SU-DHL-6 (cell line): ENCODE data around the gene SPTBN1.

Source experiments
- H2AFZ ChIP-seq: fragments of 200-600 bp; sonication (generic); 2 replicates; pipeline ENCODE4 v1.6.1; 2014; ENCODE audit warnings: low read depth, mild to moderate bottlenecking, moderate library complexity, mixed read lengths, antibody characterized with exemption, low read length; ENCODE audit not compliant: severe bottlenecking
- H3F3A ChIP-seq: fragments of 200-600 bp; shearing (Covaris generic); 2 replicates; pipeline ENCODE4 v1.6.0; 2016; ENCODE audit warnings: antibody characterized with exemption, mild to moderate bottlenecking; ENCODE audit not compliant: insufficient read depth
- H3K27ac ChIP-seq: fragments of 200-600 bp; sonication (generic); 2 replicates; pipeline ENCODE4 v1.5.1; 2016; ENCODE audit warnings: low read depth, mild to moderate bottlenecking, low read length, moderate library complexity, mixed read lengths
- H3K27me3 ChIP-seq: fragments of 200-600 bp; sonication (generic), shearing (Covaris generic); 2 replicates; pipeline ENCODE4 v1.6.0; 2014; ENCODE audit warnings: mild to moderate bottlenecking, low read length
- H3K36me3 ChIP-seq: fragments of 200-600 bp; sonication (generic); 2 replicates; pipeline ENCODE4 v1.6.1; 2014; ENCODE audit warnings: mild to moderate bottlenecking, low read length, mixed read lengths
- H3K4me2 ChIP-seq: fragments of 300-600, 200-600 bp; shearing (Covaris generic), sonication (generic); 2 replicates; pipeline ENCODE4 v1.6.0; 2014; ENCODE audit warnings: low read length, low read depth, mild to moderate bottlenecking; ENCODE audit not compliant: poor library complexity, severe bottlenecking
- H3K4me3 ChIP-seq: fragments of 200-600 bp; sonication (generic); 2 replicates; pipeline ENCODE4 v1.5.1; 2014; ENCODE audit warnings: antibody characterized with exemption, low read length, mild to moderate bottlenecking, mixed read lengths; ENCODE audit not compliant: insufficient read depth, poor library complexity, severe bottlenecking
- H3K79me2 ChIP-seq: fragments of 200-600 bp; sonication (generic); 2 replicates; pipeline ENCODE4 v1.6.1; 2014; ENCODE audit warnings: mild to moderate bottlenecking, low read length, moderate library complexity; ENCODE audit not compliant: insufficient read depth
- H3K9ac ChIP-seq: fragments of 200-600 bp; sonication (generic); 2 replicates; pipeline ENCODE4 v1.7.0; 2014; ENCODE audit warnings: mild to moderate bottlenecking, low read length
- H3K9me2 ChIP-seq: fragments of 200-600 bp; sonication (generic); replicated peaks from 2 replicates; pipeline ENCODE4 v1.6.1; 2014; ENCODE audit warnings: low read length; ENCODE audit not compliant: insufficient read depth
- H3K9me3 ChIP-seq: fragments of 200-600 bp; sonication (generic); 2 replicates; pipeline ENCODE4 v1.6.1; 2014; ENCODE audit warnings: low read length, mixed read lengths; ENCODE audit not compliant: insufficient read depth
- H4K20me1 ChIP-seq: fragments of 200-600 bp; sonication (generic); 2 replicates; pipeline ENCODE4 v1.6.1; 2014; ENCODE audit warnings: low read depth, mild to moderate bottlenecking, antibody characterized with exemption, low read length, moderate library complexity, mixed read lengths
- CTCF ChIP-seq: fragments of 200-600 bp; sonication (generic); IDR thresholded peaks from one replicate; pipeline ENCODE4 v1.5.1; 2017; ENCODE audit warnings: antibody characterized with exemption, mild to moderate bottlenecking, low read length, moderate library complexity; ENCODE audit not compliant: insufficient read depth, poor library complexity, severe bottlenecking
- EZH2phosphoT487 ChIP-seq: fragments of 200-600 bp; sonication (generic), shearing (Covaris generic); conservative IDR thresholded peaks from 2 replicates; pipeline ENCODE4 v1.6.1; 2018; ENCODE audit warnings: mild to moderate bottlenecking, antibody characterized with exemption, low read length, moderate library complexity, mixed read lengths

SPTBN1 gene

GRCh38 chr2:54524226-54524991 lies 68.3 kb downstream of the SPTBN1 start:
- Histone ChIP-seq H3F3A (no peaks in the 10 kb centered on the region), H3K79me2 (0 out of 2 replicates have a peak, but pooled peaks cover 7% of the 10 kb centered on the region), H3K4me3 (no peak overlapping the region), H3K9me2 (no peaks in the 10 kb centered on the region), H3K9ac (no peak overlapping the region), H2AFZ (no peak overlapping the region), H3K4me2 (no peak overlapping the region), H4K20me1 (no peaks in the 10 kb centered on the region), H3K9me3 (no peaks in the 10 kb centered on the region), H3K36me3 (no peaks in the 10 kb centered on the region; the same call in 1 of the 2 replicates), H3K27me3 (no peaks in the 10 kb centered on the region), H3K27ac (no peak overlapping the region)
- TF ChIP-seq CTCF (no peak), EZH2phosphoT487 (no peak)

GRCh38 chr2:54525321-54525720 lies 69.2 kb downstream of the SPTBN1 start:
- H3F3A ChIP-seq: no peaks in the 10 kb centered on the region
- H3K36me3 ChIP-seq: no peaks in the 10 kb centered on the region; the same call in 1 of the 2 replicates
- H2AFZ ChIP-seq: no peak overlapping the region
- no peak overlapping the region for H3K9ac ChIP-seq
- no peaks in the 10 kb centered on the region for H4K20me1 ChIP-seq
- TF ChIP-seq EZH2phosphoT487 (no peak), CTCF (no peak)
- H3K27me3 ChIP-seq: no peaks in the 10 kb centered on the region
- H3K9me2 ChIP-seq: no peaks in the 10 kb centered on the region
- 0 out of 2 replicates have a peak, but pooled peaks cover 7% of the 10 kb centered on the region for H3K79me2 ChIP-seq
- no peaks in the 10 kb centered on the region for H3K9me3 ChIP-seq
- H3K4me2 ChIP-seq: no peak overlapping the region
- no peak overlapping the region for H3K4me3 ChIP-seq
- no peak overlapping the region for H3K27ac ChIP-seq

- Histone ChIP-seq H3K79me2 (0 out of 2 replicates have a peak, but pooled peaks cover 7% of the 10 kb centered on the region), H2AFZ (no peak overlapping the region), H4K20me1 (no peaks in the 10 kb centered on the region), H3K4me3 (no peak overlapping the region), H3K27ac (no peak overlapping the region), H3K9me2 (no peaks in the 10 kb centered on the region), H3F3A (no peaks in the 10 kb centered on the region), H3K9me3 (no peaks in the 10 kb centered on the region), H3K27me3 (no peaks in the 10 kb centered on the region), H3K9ac (no peak overlapping the region), H3K4me2 (no peak overlapping the region), H3K36me3 (no peaks in the 10 kb centered on the region; the same call in 1 of the 2 replicates)
- TF ChIP-seq CTCF (no peak), EZH2phosphoT487 (no peak)
Observed at GRCh38 chr2:54526226-54526879, 70.2 kb downstream of the SPTBN1 start.
